RKO (cell line): ENCODE data around the gene LCE7A.
A peak's percentile ranks its signal among the peaks of the same experiment; 100 is the strongest.

Experiments used
- DNase-seq: peaks from one replicate; pipeline ENCODE4 v3.0.0-alpha.2; 2016; ENCODE audit warnings: low spot score

Gene LCE7A

GRCh38 chr1:152880316-152880715, 20.5 kb downstream of the LCE7A start:
- no peak for DNase-seq

- no peak for DNase-seq
Observed at GRCh38 chr1:152880907-152881306, 21.1 kb downstream of the LCE7A start.

DNA sequence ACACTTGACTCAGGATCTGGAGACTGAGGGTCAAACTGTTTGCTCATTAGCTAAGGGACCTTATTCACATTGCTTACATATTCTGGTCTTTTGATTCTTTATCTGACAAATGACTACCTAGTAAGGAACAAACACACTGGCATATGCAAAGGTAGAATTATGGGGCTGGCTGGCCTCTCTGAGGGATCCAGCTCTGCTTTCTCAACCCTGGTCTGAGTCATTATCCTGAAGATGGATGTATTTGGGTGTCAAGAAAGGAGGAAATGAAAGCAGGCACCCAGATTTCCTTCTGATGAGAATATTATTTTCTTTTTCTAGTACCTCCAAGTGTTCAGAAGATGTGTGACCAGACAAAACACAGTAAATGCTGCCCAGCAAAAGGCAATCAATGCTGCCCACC, 24.3 kb downstream of the LCE7A start:
- DNase-seq: no peak

GRCh38 chr1:152884506-152884905, 24.7 kb downstream of the LCE7A start:
- no peak for DNase-seq

DNA sequence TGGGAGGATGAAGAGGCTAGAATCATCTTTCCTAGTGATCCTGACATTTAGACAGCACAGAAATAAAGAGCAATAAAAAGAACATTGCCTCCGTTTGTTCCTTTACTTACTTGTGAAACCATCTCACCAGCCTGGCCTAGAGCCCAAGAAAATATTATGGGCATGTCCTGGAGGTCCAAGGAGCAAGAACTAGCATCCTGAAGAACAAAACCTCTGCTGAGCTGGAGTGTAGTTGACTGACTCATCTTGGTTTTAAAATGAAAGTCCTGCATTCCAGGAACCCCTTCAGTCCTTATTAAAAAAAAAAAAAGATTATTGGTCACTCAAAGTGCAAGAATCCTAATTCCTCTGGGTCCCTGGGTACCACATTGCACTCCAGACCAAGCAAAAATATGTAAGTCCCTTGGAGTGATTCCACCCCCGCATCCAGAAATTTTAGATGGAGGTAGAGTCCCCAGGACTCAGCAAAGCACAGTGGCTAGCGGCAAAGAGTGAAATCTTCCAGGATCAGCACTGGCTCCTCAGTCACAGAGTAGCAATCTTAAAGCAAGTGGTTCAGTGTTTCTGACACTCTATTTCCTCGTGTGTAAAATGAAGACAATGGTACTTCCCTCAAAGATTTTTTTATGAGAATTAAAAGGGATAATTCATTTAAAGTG, 25.3 kb downstream of the LCE7A start:
- DNase-seq: no peak

DNA sequence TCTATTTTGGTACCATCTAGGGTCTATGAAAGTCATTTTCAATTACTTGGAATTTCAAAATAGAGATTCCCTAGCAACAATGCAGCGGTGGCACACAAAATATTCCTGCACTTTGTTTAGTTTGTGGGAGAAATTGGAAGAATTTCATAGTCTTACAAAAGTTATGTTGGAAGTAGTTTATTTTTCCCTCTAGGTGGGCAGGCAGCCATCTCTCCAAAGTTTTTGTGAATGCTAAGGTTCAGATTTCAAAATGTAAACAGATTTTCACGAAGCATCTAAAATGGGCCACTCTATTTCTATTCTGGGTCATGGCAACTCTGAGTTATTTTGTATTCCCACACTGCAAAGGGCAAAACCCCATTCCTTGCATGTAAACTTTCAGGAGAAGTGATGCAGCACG, 26.3 kb downstream of the LCE7A start:
- DNase-seq: no peak

DNA sequence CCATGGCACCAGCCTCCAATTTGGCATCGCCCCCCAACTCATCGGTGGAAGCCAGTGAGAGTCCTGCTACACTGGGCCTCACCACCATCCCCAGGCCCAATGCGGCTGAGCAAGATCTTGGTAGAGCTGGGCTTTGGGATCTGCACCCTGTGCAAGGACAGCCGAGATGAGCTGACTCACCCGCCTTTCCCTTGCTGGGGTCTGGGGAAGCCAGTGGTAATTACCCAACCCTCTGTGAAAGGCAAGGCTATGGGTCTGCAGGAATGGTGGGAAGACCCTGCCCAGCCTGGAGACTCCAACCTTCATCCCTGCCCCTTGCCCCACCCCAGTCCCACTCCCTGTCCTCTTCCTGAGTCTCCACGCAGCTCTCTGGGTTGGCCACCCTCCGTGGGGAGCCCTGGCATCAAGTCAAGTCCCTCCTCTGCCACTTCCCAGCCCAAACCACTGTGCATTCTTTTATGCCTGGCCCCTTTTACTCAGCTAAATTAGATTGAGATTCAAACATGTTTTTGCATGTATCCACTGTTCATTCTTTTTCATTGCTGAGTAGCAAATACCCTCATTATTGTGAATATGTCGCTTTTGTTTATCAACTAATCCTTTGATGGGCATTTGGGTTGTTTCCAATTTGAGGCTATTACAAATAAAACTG, 27.1 kb downstream of the LCE7A start:
- DNase-seq: no peak

DNA sequence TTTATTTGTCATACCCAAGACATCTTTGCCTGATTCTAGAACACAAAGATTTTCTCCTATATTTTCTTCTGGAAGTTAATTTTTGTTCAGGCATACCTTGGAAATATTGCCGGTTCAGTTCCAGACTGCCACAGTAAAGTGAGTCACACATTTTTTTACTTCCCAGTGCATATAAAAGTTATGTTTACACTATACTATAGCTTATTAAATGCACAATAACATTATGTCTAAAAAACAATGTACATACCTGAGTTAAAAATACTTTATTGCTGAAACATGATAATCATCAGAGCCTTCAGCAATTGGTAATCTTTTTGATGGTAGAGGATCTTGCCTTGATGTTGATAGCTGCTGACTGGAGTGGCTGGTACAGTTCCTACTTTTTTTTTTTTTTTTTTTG, 28.3 kb downstream of the LCE7A start:
- DNase-seq: no peak

GRCh38 chr1:152899027-152899426, 39.2 kb downstream of the LCE7A start:
- no peak for DNase-seq

DNA sequence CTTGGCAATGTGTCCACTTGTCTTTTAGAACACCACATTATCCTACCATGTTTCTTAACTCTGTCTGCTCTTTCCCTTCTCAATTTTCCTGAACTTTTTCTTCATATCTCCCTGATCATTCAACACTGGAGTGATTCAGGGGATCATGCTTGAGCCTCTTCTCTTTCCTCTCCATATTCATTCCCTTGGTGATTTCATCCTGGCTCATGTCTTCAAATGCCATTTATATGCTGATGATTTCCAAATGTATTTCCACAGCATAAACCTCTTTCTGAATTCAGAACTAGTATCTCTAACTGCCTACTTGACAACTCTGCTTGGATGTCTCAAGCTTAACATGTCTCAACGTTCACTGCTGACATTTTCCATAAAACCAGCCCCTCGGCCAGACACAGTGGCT, 40.1 kb downstream of the LCE7A start:
- no peak for DNase-seq

DNA sequence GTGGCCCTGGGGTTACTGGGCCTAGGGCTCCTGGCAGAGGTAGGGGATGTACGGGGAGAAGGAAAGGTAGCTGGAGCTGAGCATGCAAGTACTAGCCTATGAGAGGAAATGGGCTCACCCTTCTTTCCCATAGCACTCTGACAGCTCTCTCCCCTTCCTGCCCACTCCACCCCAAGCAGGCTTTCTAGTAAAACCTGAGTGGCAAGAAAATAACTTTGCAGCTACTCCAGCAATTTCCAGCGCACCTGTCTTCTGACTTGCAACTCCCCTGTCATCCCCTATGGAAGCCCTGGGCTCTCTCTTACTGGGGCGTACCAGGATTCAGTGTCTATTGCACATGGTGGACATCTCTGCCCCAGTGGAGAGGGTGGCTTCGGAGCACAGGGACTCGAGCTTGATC, 41.8 kb downstream of the LCE7A start:
- DNase-seq: no peak

- no peak for DNase-seq
Observed at GRCh38 chr1:152902636-152903035, 42.8 kb downstream of the LCE7A start.

GRCh38 chr1:152904688-152905440, 45.1 kb downstream of the LCE7A start:
- no peak for DNase-seq

DNA sequence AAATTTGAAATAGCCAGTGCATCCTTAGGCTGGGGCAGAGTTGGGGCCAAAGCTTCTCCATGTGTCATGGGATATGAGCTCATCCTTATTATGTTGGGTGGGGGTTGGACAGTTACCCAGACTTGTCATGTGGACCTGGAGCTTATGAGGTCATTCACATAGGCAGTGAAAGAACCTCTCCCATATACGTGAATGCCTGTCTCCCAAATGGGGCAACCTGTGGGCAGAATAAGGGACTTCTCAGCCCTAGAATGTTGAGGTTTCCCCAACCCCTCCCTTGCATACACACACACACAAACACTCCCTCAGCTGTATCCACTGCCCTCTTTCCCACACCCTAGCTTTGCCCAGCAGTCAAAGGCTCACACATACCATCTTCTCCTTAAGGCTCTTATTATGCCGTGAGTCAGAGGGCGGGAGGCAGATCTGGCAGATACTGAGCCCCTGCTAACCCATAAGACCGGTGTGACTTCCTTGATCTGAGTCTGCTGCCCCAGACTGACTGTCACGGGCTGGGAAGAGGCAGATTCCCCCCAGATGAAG, 46.3 kb downstream of the LCE7A start:
- peak; percentile 45 for DNase-seq

- DNase-seq: no peak
Observed at GRCh38 chr1:152907686-152908601, 48.1 kb downstream of the LCE7A start, which contains the start of gene IVL. IVL (plus strand) TSS chr1:152908546; CDS start chr1:152909798, 1,252 bp downstream.

GRCh38 chr1:152909206-152909605, 49.4 kb downstream of the LCE7A start:
- DNase-seq: no peak
